HCT116 (cell line): Measurements from ENCODE around the gene FARP1.

Source experiments
- REST ChIP-seq: IDR thresholded peaks from 2 replicates; pipeline ENCODE4 v1.6.1; 2012; ENCODE audit warnings: low read depth
- ZFX ChIP-seq: fragments of 450-650 bp; IDR thresholded peaks from 2 replicates; pipeline ENCODE4 v1.6.1; 2017
- TF ChIP-seq, protein P1 (sequence below), 3 experiments: fragments of 200-600 bp in 1 of 3; sonication (generic) in 1 of 3; IDR thresholded peaks in 2 of 3; conservative IDR thresholded peaks in 1 of 3; 2 replicates each; pipeline ENCODE4 v1.5.1; 2012 to 2017; ENCODE audit warnings: low read depth in 2 of 3, low read length in 2 of 3, antibody characterized with exemption in 1 of 3, borderline replicate concordance in 1 of 3, control low read depth in 1 of 3, mild to moderate bottlenecking in 1 of 3, mixed read lengths in 1 of 3, mixed run types in 1 of 3, moderate library complexity in 1 of 3; ENCODE audit not compliant: insufficient read depth in 1 of 3

DNA sequence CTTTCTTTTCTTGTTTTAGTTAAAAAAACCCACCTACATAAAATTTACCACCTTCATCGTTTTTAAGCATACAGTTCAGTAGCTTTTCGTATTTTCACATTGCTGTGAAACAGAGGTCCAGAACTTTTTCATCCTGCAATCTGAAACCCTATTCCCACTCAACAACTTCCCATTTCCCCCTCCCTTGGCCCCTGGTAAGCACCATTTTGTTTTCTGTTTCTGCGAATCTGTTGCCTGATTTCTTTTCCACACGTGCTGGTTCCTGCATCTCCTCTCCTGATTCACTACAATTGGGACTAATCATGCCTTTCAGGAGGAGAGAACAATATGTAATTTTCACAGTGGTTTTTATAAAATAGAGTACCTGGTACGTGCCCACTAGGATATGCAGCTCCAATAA lies 183.4 kb downstream of the FARP1 start:
- no peak for TF ChIP-seq REST
- TF ChIP-seq, protein P1, sequence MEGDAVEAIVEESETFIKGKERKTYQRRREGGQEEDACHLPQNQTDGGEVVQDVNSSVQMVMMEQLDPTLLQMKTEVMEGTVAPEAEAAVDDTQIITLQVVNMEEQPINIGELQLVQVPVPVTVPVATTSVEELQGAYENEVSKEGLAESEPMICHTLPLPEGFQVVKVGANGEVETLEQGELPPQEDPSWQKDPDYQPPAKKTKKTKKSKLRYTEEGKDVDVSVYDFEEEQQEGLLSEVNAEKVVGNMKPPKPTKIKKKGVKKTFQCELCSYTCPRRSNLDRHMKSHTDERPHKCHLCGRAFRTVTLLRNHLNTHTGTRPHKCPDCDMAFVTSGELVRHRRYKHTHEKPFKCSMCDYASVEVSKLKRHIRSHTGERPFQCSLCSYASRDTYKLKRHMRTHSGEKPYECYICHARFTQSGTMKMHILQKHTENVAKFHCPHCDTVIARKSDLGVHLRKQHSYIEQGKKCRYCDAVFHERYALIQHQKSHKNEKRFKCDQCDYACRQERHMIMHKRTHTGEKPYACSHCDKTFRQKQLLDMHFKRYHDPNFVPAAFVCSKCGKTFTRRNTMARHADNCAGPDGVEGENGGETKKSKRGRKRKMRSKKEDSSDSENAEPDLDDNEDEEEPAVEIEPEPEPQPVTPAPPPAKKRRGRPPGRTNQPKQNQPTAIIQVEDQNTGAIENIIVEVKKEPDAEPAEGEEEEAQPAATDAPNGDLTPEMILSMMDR (IDR thresholded peaks at IDR 0.05 in 2 of 3, conservative IDR thresholded peaks at IDR 0.05 in 1 of 3; ENCODE audit: borderline replicate concordance in 1 of 3, insufficient read depth in 1 of 3, low read depth in 2 of 3, low read length in 2 of 3), result no peak
- TF ChIP-seq ZFX, result no peak
